CD4-positive, alpha-beta T cell (primary cell): ENCODE measurements around the gene MAP4. TPM values are rescaled to one million over a fixed set of nuclear protein-coding genes. Genes with fewer than 3 reads are reported as not detected.

ENCODE experiments used
- microRNA-seq: library from miRNA; unstranded; fragments of <30 nt; microRNA quantifications from one replicate; pipeline ENCODE4 v1.2.0, GENCODE V29; 2021; ENCODE audit warnings: borderline microRNAs expressed, borderline replicate concordance
- total RNA-seq, 174 experiments: library from RNA in 2 of 174; stranded (reverse) in 2 of 174; gene quantifications; one replicate each; pipeline ENCODE4 v1.2.3 and lab custom pipeline; 2021 to 2026

The MAP4 gene
- total RNA-seq, 2 experiments from 2014 or later, result 42.2 to 42.6 TPM

Small RNA genes within 50 kb of the gene (microRNA-seq; reads per million reads assigned to microRNA genes)
- gene MIR1226, result 3.1 reads per million, percentile 16 among the genes with 10 or more reads in this experiment

Other genes with a start within 250 kb of the MAP4 start
- gene SMARCC1, start 234.5 kb downstream of the MAP4 start, total RNA-seq, result 10 to 100 TPM; 74.2 to 76.2 TPM
- 10 to 100 TPM; 75.1 to 75.6 TPM for gene DHX30, start 213.3 kb downstream of the MAP4 start, total RNA-seq
- gene CDC25A, start 172.0 kb upstream of the MAP4 start, total RNA-seq, result under 1 TPM in 1 of 2 experiments, not detected in 1; 0.14 TPM
- gene CAMP, start 207.1 kb upstream of the MAP4 start, total RNA-seq, result not detected
- 10 to 100 TPM; 18.3 to 20.5 TPM for gene ZNF589, start 224.7 kb upstream of the MAP4 start, total RNA-seq